PC-3 (cell line): Measurements from ENCODE around the gene EFCAB12.
"Not testable (repeated sequence)": the region's sequence is repeated elsewhere in the genome, so short reads cannot be mapped to it uniquely, and the experiment has no call there.

Source experiments
- CTCF ChIP-seq: fragments of 300-600 bp; sonication (generic); conservative IDR thresholded peaks from 2 replicates; pipeline ENCODE4 v1.5.1; 2017; ENCODE audit warnings: antibody characterized with exemption, low read depth, mild to moderate bottlenecking, low read length
- EZH2 ChIP-seq: fragments of 300-600 bp; sonication (generic); IDR thresholded peaks from one replicate; pipeline ENCODE4 v1.6.1; 2017; ENCODE audit warnings: antibody characterized with exemption, mild to moderate bottlenecking, low read length; ENCODE audit not compliant: unreplicated experiment

GRCh38 chr3:129384103-129384502 lies 44.3 kb downstream of the EFCAB12 start:
- not testable (repeated sequence) for TF ChIP-seq CTCF, EZH2
